ENCODE measurements around the gene RASSF7. TPM values are rescaled to one million over a fixed set of nuclear protein-coding genes. Genes with fewer than 3 reads are reported as not detected.
A peak's percentile ranks its signal among the peaks of the same experiment; 100 is the strongest.
"Not testable (repeated sequence)": the region's sequence is repeated elsewhere in the genome, so short reads cannot be mapped to it uniquely, and the experiment has no call there.

Gene RASSF7
- total and polyA plus RNA-seq, 2 donors (not counting 1 experiment from before 2014, with no cell fraction given): 29.8 to 89.3 TPM

DNA sequence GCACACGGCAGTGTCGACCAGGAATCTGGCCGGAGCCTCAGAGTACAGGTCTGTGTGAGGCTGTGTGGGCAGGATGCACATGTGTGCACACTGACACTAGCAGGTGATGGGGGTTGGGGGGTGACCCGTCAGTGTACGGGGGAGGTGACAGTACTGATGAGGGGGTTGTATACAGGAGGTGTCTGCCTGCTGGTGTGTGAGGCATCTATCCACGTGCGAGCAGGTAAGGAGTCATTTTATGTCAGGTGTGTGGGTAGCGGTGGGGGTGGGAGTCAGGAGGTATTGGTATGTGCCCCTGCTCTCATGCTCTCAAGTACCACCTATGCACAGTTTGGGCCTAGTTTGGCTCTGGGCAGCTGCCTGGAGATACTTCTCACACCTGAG lies 11.0 kb downstream of the RASSF7 start:
- H3K4me3 Mint-ChIP-seq: no peak overlapping the region
- Histone ChIP-seq H3K4me2 (replicated peaks; ENCODE audit: low read depth, low read length, poor library complexity, severe bottlenecking) (no peak overlapping the region), H3K9me3 (ENCODE audit: control extremely low read depth in 1 of 3, control insufficient read depth in 2 of 3, insufficient read depth in 1 of 3, low read length in 2 of 3) (peaks cover 0 to 3% (median 0%) of the 10 kb centered on the region in 3 donors), H3K9ac (ENCODE audit: low read length) (no peak overlapping the region), H4K20me1 (ENCODE audit: control insufficient read depth, insufficient read depth, low read length, poor library complexity, severe bottlenecking) (peaks cover 9% of the 10 kb centered on the region), H3K27ac (ENCODE audit: low read length in 2 of 2) (no peak overlapping the region), H3K4me3 (ENCODE audit: control extremely low read depth in 1 of 5, extremely low read depth in 1 of 5, insufficient read depth in 1 of 5, low read depth in 2 of 5, low read length in 4 of 5) (no peak overlapping the region), H2AFZ (ENCODE audit: insufficient read depth, low read depth, low read length, poor library complexity, severe bottlenecking) (no peak overlapping the region), H3K79me2 (ENCODE audit: control insufficient read depth, insufficient read depth, low read length) (peaks cover 1% of the 10 kb centered on the region), H3K27me3 (replicated peaks in 1 of 4; ENCODE audit: control extremely low read depth in 1 of 4, control insufficient read depth in 3 of 4, insufficient read depth in 4 of 4, low read length in 3 of 4) (peaks cover 0 to 18% (median 9%) of the 10 kb centered on the region in 4 experiments), H3K36me3 (replicated peaks in 1 of 2; ENCODE audit: control extremely low read depth in 1 of 2, control insufficient read depth in 1 of 2, extremely low read depth in 1 of 2, insufficient read depth in 2 of 2, low read length in 1 of 2) (no peaks in the 10 kb centered on the region), H3K4me1 (ENCODE audit: control insufficient read depth in 2 of 2, insufficient read depth in 2 of 2, low read length in 2 of 2) (peaks cover 20 to 22% of the 10 kb centered on the region in 2 donors)
- H3K4me1 Mint-ChIP-seq: peaks cover 16% of the 10 kb centered on the region
- TF ChIP-seq EZH2 (IDR thresholded peaks at IDR 0.05; ENCODE audit: borderline replicate concordance, insufficient read depth, low read depth, low read length, poor library complexity, severe bottlenecking): no peak
- TF ChIP-seq, protein P1, sequence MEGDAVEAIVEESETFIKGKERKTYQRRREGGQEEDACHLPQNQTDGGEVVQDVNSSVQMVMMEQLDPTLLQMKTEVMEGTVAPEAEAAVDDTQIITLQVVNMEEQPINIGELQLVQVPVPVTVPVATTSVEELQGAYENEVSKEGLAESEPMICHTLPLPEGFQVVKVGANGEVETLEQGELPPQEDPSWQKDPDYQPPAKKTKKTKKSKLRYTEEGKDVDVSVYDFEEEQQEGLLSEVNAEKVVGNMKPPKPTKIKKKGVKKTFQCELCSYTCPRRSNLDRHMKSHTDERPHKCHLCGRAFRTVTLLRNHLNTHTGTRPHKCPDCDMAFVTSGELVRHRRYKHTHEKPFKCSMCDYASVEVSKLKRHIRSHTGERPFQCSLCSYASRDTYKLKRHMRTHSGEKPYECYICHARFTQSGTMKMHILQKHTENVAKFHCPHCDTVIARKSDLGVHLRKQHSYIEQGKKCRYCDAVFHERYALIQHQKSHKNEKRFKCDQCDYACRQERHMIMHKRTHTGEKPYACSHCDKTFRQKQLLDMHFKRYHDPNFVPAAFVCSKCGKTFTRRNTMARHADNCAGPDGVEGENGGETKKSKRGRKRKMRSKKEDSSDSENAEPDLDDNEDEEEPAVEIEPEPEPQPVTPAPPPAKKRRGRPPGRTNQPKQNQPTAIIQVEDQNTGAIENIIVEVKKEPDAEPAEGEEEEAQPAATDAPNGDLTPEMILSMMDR (IDR thresholded peaks at IDR 0.05): no peak
- H3K27me3 Mint-ChIP-seq: peaks cover 15% of the 10 kb centered on the region
- intact Hi-C loops (cut with micrococcal nuclease): loop anchor here (10.0 kb wide), 1 partner anchor 813 kb away; the partner anchor contains the start of gene BRSK2
- ATAC-seq (ENCODE audit: low read depth) (no peak), DNase-seq (no peak)
- ChIA-PET POLR2A (no interaction called here), CTCF (no interaction called here)
- WGBS (ENCODE audit: insufficient coverage): 81% methylated on average over 8 of the region's 8 CpGs
- no peaks in the 10 kb centered on the region for H3K9me3 Mint-ChIP-seq (ENCODE audit: insufficient read depth)
- H3K27ac Mint-ChIP-seq: no peak overlapping the region

DNA sequence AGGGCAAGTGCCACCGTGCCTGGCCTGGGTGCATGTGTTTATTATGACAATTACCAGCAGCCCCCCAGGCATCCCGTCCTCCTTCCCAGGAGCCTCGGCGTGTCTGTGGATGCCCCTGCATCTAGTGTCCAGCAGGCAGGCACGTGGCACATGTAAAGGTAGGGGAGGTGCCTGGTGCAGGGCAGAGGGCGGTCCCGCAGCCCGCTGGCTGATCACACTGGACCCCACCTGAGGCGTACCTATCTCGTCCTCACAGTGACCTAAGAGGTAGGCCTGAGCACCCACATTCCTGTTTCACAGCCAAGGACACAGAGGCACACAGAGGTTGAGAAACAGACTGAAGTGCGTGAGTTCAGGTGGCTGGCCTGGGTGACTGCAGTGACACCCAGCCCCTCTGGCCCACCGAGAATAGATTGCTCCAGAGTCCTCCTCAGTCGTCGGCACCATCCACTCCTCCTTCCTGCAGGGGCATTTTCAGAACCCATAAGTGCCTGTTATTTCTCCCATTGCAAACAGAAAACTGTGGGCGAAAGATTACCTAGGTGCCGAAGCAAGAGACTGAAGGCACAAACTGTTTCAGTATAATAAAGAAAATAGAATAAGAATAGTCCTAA lies 12.5 kb downstream of the RASSF7 start:
- no peak for TF ChIP-seq EZH2 (IDR thresholded peaks at IDR 0.05; ENCODE audit: borderline replicate concordance, insufficient read depth, low read depth, low read length, poor library complexity, severe bottlenecking)
- TF ChIP-seq, protein P1 (IDR thresholded peaks at IDR 0.05): no peak
- no peak for ATAC-seq (ENCODE audit: low read depth)
- Mint-ChIP-seq H3K4me1 (peaks cover 25% of the 10 kb centered on the region), H3K4me3 (no peak overlapping the region), H3K27me3 (peaks cover 15% of the 10 kb centered on the region), H3K9me3 (ENCODE audit: insufficient read depth) (no peaks in the 10 kb centered on the region), H3K27ac (no peak overlapping the region)
- no peak overlapping the region for H3K27ac ChIP-seq (ENCODE audit: low read length in 2 of 2)
- intact Hi-C loops (cut with micrococcal nuclease): loop anchor here (10.0 kb wide), 1 partner anchor 812 kb away; the partner anchor contains the start of gene BRSK2
- H3K9ac ChIP-seq (ENCODE audit: low read length): no peak overlapping the region
- H3K9me3 ChIP-seq (ENCODE audit: control extremely low read depth in 1 of 3, control insufficient read depth in 2 of 3, insufficient read depth in 1 of 3, low read length in 2 of 3): peaks cover 0 to 3% (median 0%) of the 10 kb centered on the region in 3 donors
- no peak overlapping the region for H3K4me2 ChIP-seq (replicated peaks; ENCODE audit: low read depth, low read length, poor library complexity, severe bottlenecking)
- no peak overlapping the region for H2AFZ ChIP-seq (ENCODE audit: insufficient read depth, low read depth, low read length, poor library complexity, severe bottlenecking)
- CTCF ChIA-PET: no interaction called here
- peaks cover 0 to 1% of the 10 kb centered on the region in 2 experiments for H3K36me3 ChIP-seq (replicated peaks in 1 of 2; ENCODE audit: control extremely low read depth in 1 of 2, control insufficient read depth in 1 of 2, extremely low read depth in 1 of 2, insufficient read depth in 2 of 2, low read length in 1 of 2)
- peaks cover 0 to 18% (median 9%) of the 10 kb centered on the region in 4 experiments for H3K27me3 ChIP-seq (replicated peaks in 1 of 4; ENCODE audit: control extremely low read depth in 1 of 4, control insufficient read depth in 3 of 4, insufficient read depth in 4 of 4, low read length in 3 of 4)
- H3K79me2 ChIP-seq (ENCODE audit: control insufficient read depth, insufficient read depth, low read length): peaks cover 16% of the 10 kb centered on the region
- DNase-seq: no peak
- H3K4me3 ChIP-seq (ENCODE audit: control extremely low read depth in 1 of 5, extremely low read depth in 1 of 5, insufficient read depth in 1 of 5, low read depth in 2 of 5, low read length in 4 of 5): no peak overlapping the region
- H3K4me1 ChIP-seq (ENCODE audit: control insufficient read depth in 2 of 2, insufficient read depth in 2 of 2, low read length in 2 of 2): peaks cover 31 to 34% of the 10 kb centered on the region in 2 donors
- peaks cover 23% of the 10 kb centered on the region for H4K20me1 ChIP-seq (ENCODE audit: control insufficient read depth, insufficient read depth, low read length, poor library complexity, severe bottlenecking)
- POLR2A ChIA-PET: no interaction called here
- WGBS (ENCODE audit: insufficient coverage): 98% methylated on average over 8 of the region's 16 CpGs

DNA sequence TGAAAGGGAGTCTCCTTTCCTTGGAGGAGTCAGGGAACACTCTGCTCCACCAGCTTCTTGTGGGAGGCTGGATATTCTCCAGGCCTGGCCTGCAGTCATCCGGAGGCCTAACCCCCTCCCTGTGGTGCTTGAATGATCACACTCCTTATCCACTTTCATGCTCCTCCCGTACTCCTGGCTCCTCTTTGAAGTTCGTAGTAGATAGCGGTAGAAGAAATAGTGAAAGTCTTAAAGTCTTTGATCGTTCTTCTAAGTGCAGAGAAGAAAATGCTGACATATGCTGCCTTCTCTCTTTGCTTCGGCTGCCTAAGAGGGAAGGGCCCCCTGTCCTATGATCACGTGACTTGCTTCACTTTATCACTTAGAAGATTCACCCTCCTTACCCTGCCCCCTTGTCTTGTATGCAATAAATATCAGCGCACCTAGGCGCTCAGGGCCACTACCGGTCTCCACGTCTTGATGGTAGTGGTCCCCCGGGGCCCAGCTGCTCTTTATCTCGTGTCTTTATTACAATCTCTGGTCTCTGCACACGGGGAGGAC lies 13.3 kb downstream of the RASSF7 start:
- H3K27ac ChIP-seq (ENCODE audit: low read length in 2 of 2); H3K36me3 ChIP-seq (replicated peaks in 1 of 2; ENCODE audit: control extremely low read depth in 1 of 2, control insufficient read depth in 1 of 2, extremely low read depth in 1 of 2, insufficient read depth in 2 of 2, low read length in 1 of 2); CTCF ChIA-PET; H3K27ac Mint-ChIP-seq; H3K9me3 Mint-ChIP-seq (ENCODE audit: insufficient read depth); H3K9me3 ChIP-seq (ENCODE audit: control extremely low read depth in 1 of 3, control insufficient read depth in 2 of 3, insufficient read depth in 1 of 3, low read length in 2 of 3); H3K9ac ChIP-seq (ENCODE audit: low read length); ATAC-seq (ENCODE audit: low read depth); POLR2A ChIA-PET; DNase-seq; H3K4me3 ChIP-seq (ENCODE audit: control extremely low read depth in 1 of 5, extremely low read depth in 1 of 5, insufficient read depth in 1 of 5, low read depth in 2 of 5, low read length in 4 of 5); H2AFZ ChIP-seq (ENCODE audit: insufficient read depth, low read depth, low read length, poor library complexity, severe bottlenecking): not testable (repeated sequence)
- 59% methylated on average over 9 of the region's 14 CpGs for WGBS (ENCODE audit: insufficient coverage)
- H4K20me1 ChIP-seq (ENCODE audit: control insufficient read depth, insufficient read depth, low read length, poor library complexity, severe bottlenecking): peaks cover 32% of the 10 kb centered on the region
- Mint-ChIP-seq H3K4me1 (peaks cover 33% of the 10 kb centered on the region), H3K27me3 (peaks cover 15% of the 10 kb centered on the region), H3K4me3 (peak overlapping the region; percentile 88)
- intact Hi-C loops (cut with micrococcal nuclease): loop anchor here (10.0 kb wide), 1 partner anchor 811 kb away; the partner anchor contains the start of gene BRSK2
- H3K4me2 ChIP-seq (replicated peaks; ENCODE audit: low read depth, low read length, poor library complexity, severe bottlenecking): peak overlapping the region; percentile 98
- peaks cover 24% of the 10 kb centered on the region for H3K79me2 ChIP-seq (ENCODE audit: control insufficient read depth, insufficient read depth, low read length)
- H3K27me3 ChIP-seq (replicated peaks in 1 of 4; ENCODE audit: control extremely low read depth in 1 of 4, control insufficient read depth in 3 of 4, insufficient read depth in 4 of 4, low read length in 3 of 4): peaks cover 0 to 18% (median 9%) of the 10 kb centered on the region in 4 experiments
- H3K4me1 ChIP-seq (ENCODE audit: control insufficient read depth in 2 of 2, insufficient read depth in 2 of 2, low read length in 2 of 2): peaks cover 30 to 39% of the 10 kb centered on the region in 2 donors

Measured in B cell (primary cell).